GM23248 (cell line): ENCODE data around the gene MORC2. TPM values are rescaled to one million over a fixed set of nuclear protein-coding genes. Genes with fewer than 3 reads are reported as not detected.

Experiments
- DNase-seq: peaks from one replicate; pipeline ENCODE4 v3.0.0-alpha.2; 2015
- H2AFZ ChIP-seq: fragments of 200-600 bp; sonication (generic); 2 replicates; pipeline ENCODE4 v1.6.1; 2016; ENCODE audit warnings: antibody characterized with exemption
- H3F3A ChIP-seq: fragments of 200-600 bp; sonication (generic); 2 replicates; pipeline ENCODE4 v1.6.1; 2016; ENCODE audit warnings: mild to moderate bottlenecking, antibody characterized with exemption, mixed run types; ENCODE audit not compliant: insufficient read depth
- H3K27ac ChIP-seq: fragments of 200-600 bp; sonication (generic); 2 replicates; pipeline ENCODE4 v1.5.1; 2016; ENCODE audit warnings: mild to moderate bottlenecking
- H3K27me3 ChIP-seq: fragments of 200-600 bp; sonication (generic); replicated peaks from 2 replicates; pipeline ENCODE4 v1.6.1; 2016; ENCODE audit warnings: mild to moderate bottlenecking; ENCODE audit not compliant: insufficient read depth
- H3K36me3 ChIP-seq: fragments of 200-600 bp; sonication (generic); 2 replicates; pipeline ENCODE4 v1.6.1; 2016; ENCODE audit warnings: low read depth, mild to moderate bottlenecking
- H3K4me1 ChIP-seq: fragments of 200-600 bp; sonication (generic); 2 replicates; pipeline ENCODE4 v1.6.1; 2016; ENCODE audit warnings: mild to moderate bottlenecking; ENCODE audit not compliant: insufficient read depth
- H3K4me2 ChIP-seq: fragments of 200-600 bp; sonication (generic); one replicate; pipeline ENCODE4 v1.6.1; 2016; ENCODE audit warnings: mild to moderate bottlenecking; ENCODE audit not compliant: unreplicated experiment
- H3K4me3 ChIP-seq: fragments of 200-600 bp; sonication (generic); 2 replicates; pipeline ENCODE4 v1.5.1; 2016; ENCODE audit warnings: mild to moderate bottlenecking
- H3K79me2 ChIP-seq: fragments of 200-600 bp; sonication (generic); 2 replicates; pipeline ENCODE4 v1.6.1; 2016; ENCODE audit warnings: mild to moderate bottlenecking; ENCODE audit not compliant: insufficient read depth
- H3K9ac ChIP-seq: fragments of 200-600 bp; sonication (generic); 2 replicates; pipeline ENCODE4 v1.6.1; 2016; ENCODE audit warnings: mild to moderate bottlenecking
- H3K9me2 ChIP-seq: fragments of 200-600 bp; sonication (generic); 2 replicates; pipeline ENCODE4 v1.6.1; 2016; ENCODE audit warnings: mixed run types, mild to moderate bottlenecking, moderate library complexity; ENCODE audit not compliant: insufficient read depth
- H3K9me3 ChIP-seq: fragments of 200-600 bp; sonication (generic); one replicate; pipeline ENCODE4 v1.6.1; 2017; ENCODE audit warnings: low read depth
- H4K20me1 ChIP-seq: fragments of 200-600 bp; sonication (generic); 2 replicates; pipeline ENCODE4 v1.6.0; 2016; ENCODE audit not compliant: insufficient read depth
- EZH2 ChIP-seq: fragments of 200-600 bp; sonication (generic); IDR thresholded peaks from 2 replicates; pipeline ENCODE4 v1.6.1; 2018; ENCODE audit warnings: antibody characterized with exemption, mild to moderate bottlenecking; ENCODE audit not compliant: insufficient read depth, poor library complexity, severe bottlenecking
- EZH2phosphoT487 ChIP-seq: fragments of 200-600 bp; sonication (generic); IDR thresholded peaks from 2 replicates; pipeline ENCODE4 v1.6.1; 2018; ENCODE audit warnings: antibody characterized with exemption, moderate library complexity, mild to moderate bottlenecking, low read depth; ENCODE audit not compliant: insufficient read depth
- WGBS, 2 experiments: methylation state at CpG; one replicate each; pipeline ENCODE4 v1.1.6; 2015 to 2017; ENCODE audit warnings: low lambda C conversion rate in 2 of 2, low coverage in 1 of 2; ENCODE audit errors: missing lambda C conversion rate in 2 of 2; 5-methylcytosine and 5-hydroxymethylcytosine counted together
- in situ Hi-C: fragments of 300-500 bp; cut with MboI; formaldehyde crosslinking; loops from 2 replicates; pipeline ENCODE4 v1.15.0; 2020
- polyA plus RNA-seq: library from polyadenylated mRNA; unstranded; fragments of >200 nt; fragmentation: Nextera tagmentation; extraction: Ambion mirVana; gene quantifications from 2 replicates; pipeline ENCODE4 v1.2.1, GENCODE V29; 2016
- total RNA-seq: library from RNA; depleted of rRNA; stranded (reverse); fragments of >200 nt; shearing (Covaris generic); gene quantifications from 2 replicates; pipeline ENCODE4 v1.2.3, GENCODE V29; 2014

Gene MORC2
- total and polyA plus RNA-seq, 2 experiments from 2014 or later = 13.2 to 16.8 TPM

GRCh38 chr22:30964858-30965257 lies 3.7 kb downstream of the MORC2 start:
- in situ Hi-C loops = no loop called here
- Histone ChIP-seq H3K27me3 (no peaks in the 10 kb centered on the region), H3K9me3 (no peaks in the 10 kb centered on the region), H3F3A (no peaks in the 10 kb centered on the region), H3K27ac (no peak overlapping the region), H2AFZ (no peak overlapping the region), H3K9ac (no peak overlapping the region), H3K36me3 (peaks cover 12% of the 10 kb centered on the region), H4K20me1 (0 out of 2 replicates have a peak, but pooled peaks cover under 1% of the 10 kb centered on the region), H3K4me1 (peaks cover 25% of the 10 kb centered on the region), H3K4me3 (no peak overlapping the region), H3K9me2 (no peaks in the 10 kb centered on the region), H3K79me2 (peaks cover 91% of the 10 kb centered on the region), H3K4me2 (no peak overlapping the region)
- 97 to 100% methylated on average over 4 of the region's 4 CpGs for WGBS, 2 experiments
- TF ChIP-seq EZH2 (no peak), EZH2phosphoT487 (no peak)
- no peak for DNase-seq

GRCh38 chr22:30955153-30955552 lies 13.4 kb downstream of the MORC2 start:
- Histone ChIP-seq H2AFZ (no peak overlapping the region), H3K27me3 (no peaks in the 10 kb centered on the region), H3K9ac (no peak overlapping the region), H3K4me3 (no peak overlapping the region), H3K4me1 (no peaks in the 10 kb centered on the region), H4K20me1 (no peaks in the 10 kb centered on the region), H3K4me2 (no peak overlapping the region), H3K9me3 (no peaks in the 10 kb centered on the region), H3K27ac (no peak overlapping the region), H3F3A (no peaks in the 10 kb centered on the region), H3K79me2 (peaks cover 39% of the 10 kb centered on the region), H3K36me3 (peaks cover 22% of the 10 kb centered on the region; the same call in 1 of the 2 replicates), H3K9me2 (no peaks in the 10 kb centered on the region)
- TF ChIP-seq EZH2phosphoT487 (no peak), EZH2 (no peak)
- WGBS, 2 experiments = 93 to 97% methylated on average over 4 of the region's 4 CpGs
- DNase-seq = no peak
- in situ Hi-C loops = loop anchor here (10.0 kb wide), 1 partner anchor 130 kb away; the partner anchor contains the start of gene SMTN

- in situ Hi-C loops = loop anchor here (10.0 kb wide), 1 partner anchor 132 kb away; the partner anchor contains the start of gene SMTN
- H3K4me1 ChIP-seq = no peaks in the 10 kb centered on the region
- H3K36me3 ChIP-seq = peaks cover 36% of the 10 kb centered on the region; the same call in 1 of the 2 replicates
- no peaks in the 10 kb centered on the region for H3K27me3 ChIP-seq
- 95 to 100% methylated on average over 2 of the region's 2 CpGs for WGBS, 2 experiments
- no peaks in the 10 kb centered on the region for H4K20me1 ChIP-seq
- H3K9me3 ChIP-seq = no peaks in the 10 kb centered on the region
- H3K27ac ChIP-seq = no peak overlapping the region
- no peak overlapping the region for H3K4me2 ChIP-seq
- no peak overlapping the region for H3K9ac ChIP-seq
- no peak overlapping the region for H3K4me3 ChIP-seq
- no peaks in the 10 kb centered on the region for H3K9me2 ChIP-seq
- no peak for TF ChIP-seq EZH2
- TF ChIP-seq EZH2phosphoT487 = no peak
- H2AFZ ChIP-seq = no peak overlapping the region
- H3K79me2 ChIP-seq = peaks cover 21% of the 10 kb centered on the region; the same call in 1 of the 2 replicates
- no peaks in the 10 kb centered on the region for H3F3A ChIP-seq
- DNase-seq = no peak
Measured at GRCh38 chr22:30953206-30953605, 15.4 kb downstream of the MORC2 start.

GRCh38 chr22:30949934-30950660 lies 18.5 kb downstream of the MORC2 start:
- H3K36me3 ChIP-seq = peaks cover 56% of the 10 kb centered on the region; the same call in 1 of the 2 replicates
- no peaks in the 10 kb centered on the region for H3K4me1 ChIP-seq
- no peak overlapping the region for H3K4me2 ChIP-seq
- no peak for DNase-seq
- TF ChIP-seq EZH2phosphoT487 (no peak), EZH2 (no peak)
- H3K27ac ChIP-seq = no peak overlapping the region
- H4K20me1 ChIP-seq = no peaks in the 10 kb centered on the region
- no peak overlapping the region for H2AFZ ChIP-seq
- no peak overlapping the region for H3K4me3 ChIP-seq
- 82 to 84% methylated on average over 7 of the region's 7 CpGs for WGBS, 2 experiments
- in situ Hi-C loops = loop anchor here (10.0 kb wide), 1 partner anchor 135 kb away; the partner anchor contains the start of gene SMTN
- no peaks in the 10 kb centered on the region for H3K9me3 ChIP-seq
- no peak overlapping the region for H3K9ac ChIP-seq
- H3K79me2 ChIP-seq = no peaks in the 10 kb centered on the region; the same call in 1 of the 2 replicates
- H3F3A ChIP-seq = no peaks in the 10 kb centered on the region
- H3K9me2 ChIP-seq = no peaks in the 10 kb centered on the region
- H3K27me3 ChIP-seq = no peaks in the 10 kb centered on the region
